Gastrocnemius medialis (tissue), 4 donors: Measurements from ENCODE around the gene SUMF2.

Experiments
- CTCF ChIP-seq, 5 experiments: fragments of 450-650 bp in 3 of 5; fragments of 200-600 bp in 2 of 5; sonication (generic) in 2 of 5; IDR thresholded peaks in 4 of 5; conservative IDR thresholded peaks in 1 of 5; 1 replicate in 4 of 5; 2 replicates in 1 of 5; pipeline ENCODE4 v1.5.1; 2016 to 2019; ENCODE audit warnings: antibody characterized with exemption in 5 of 5, mild to moderate bottlenecking in 3 of 5, moderate library complexity in 3 of 5
- POLR2A ChIP-seq, 2 donors: fragments of 450-650 bp; IDR thresholded peaks; one replicate each; pipeline ENCODE4 v1.6.1; 2017; ENCODE audit warnings: antibody characterized with exemption in 2 of 2, mild to moderate bottlenecking in 2 of 2, moderate library complexity in 2 of 2

DNA sequence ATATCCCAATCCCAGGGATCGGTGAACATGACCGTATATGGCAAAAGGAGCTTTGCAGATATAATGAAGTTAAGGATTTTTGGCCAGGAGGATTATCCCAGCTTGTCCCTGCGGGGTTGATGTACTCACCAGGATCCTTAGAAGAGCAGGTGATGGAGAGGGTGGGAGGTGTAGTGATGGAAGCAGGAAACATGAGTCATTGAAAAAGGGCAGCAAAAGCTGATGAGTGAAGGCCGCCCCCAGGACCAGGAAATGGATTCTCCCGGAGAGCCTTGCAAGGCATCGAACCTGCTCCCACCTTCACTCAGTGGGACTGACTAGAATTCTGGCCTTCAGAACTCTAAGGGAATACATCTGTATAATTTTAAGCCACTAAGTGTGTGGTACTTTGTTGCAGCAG is 57.4 kb downstream of the SUMF2 start:
- TF ChIP-seq CTCF (IDR thresholded peaks at IDR 0.05 in 4 of 5, conservative IDR thresholded peaks at IDR 0.05 in 1 of 5) (no peak), POLR2A (IDR thresholded peaks at IDR 0.05) (no peak)
